ENCODE measurements around the gene IFT122. TPM values are rescaled to one million over a fixed set of nuclear protein-coding genes. Genes with fewer than 3 reads are reported as not detected.

Gene IFT122
- total RNA-seq, 2 donors from 2014 or later = 15.6 to 31.5 TPM

DNA sequence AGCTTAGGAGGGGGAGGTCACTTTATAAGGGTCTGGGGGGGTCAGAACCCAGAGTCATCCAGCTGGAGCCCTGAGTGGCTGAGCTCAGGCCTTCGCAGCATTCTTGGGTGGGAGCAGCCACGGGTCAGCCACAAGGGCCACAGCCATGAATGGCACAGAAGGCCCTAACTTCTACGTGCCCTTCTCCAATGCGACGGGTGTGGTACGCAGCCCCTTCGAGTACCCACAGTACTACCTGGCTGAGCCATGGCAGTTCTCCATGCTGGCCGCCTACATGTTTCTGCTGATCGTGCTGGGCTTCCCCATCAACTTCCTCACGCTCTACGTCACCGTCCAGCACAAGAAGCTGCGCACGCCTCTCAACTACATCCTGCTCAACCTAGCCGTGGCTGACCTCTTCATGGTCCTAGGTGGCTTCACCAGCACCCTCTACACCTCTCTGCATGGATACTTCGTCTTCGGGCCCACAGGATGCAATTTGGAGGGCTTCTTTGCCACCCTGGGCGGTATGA, 88.6 kb downstream of the IFT122 start, which contains the start of gene RHO:
Gene RHO, plus strand, starts transcription at position 51 of the 512 bp plus-strand sequence. Its CDS starts 95 bp downstream, at position 146.
- Histone ChIP-seq H3K9me3 (no peaks in the 10 kb centered on the region), H3K27ac (no peak within 1 kb of the TSS), H3K4me3 (no peak within 1 kb of the TSS), H3K36me3 (no peaks in the 10 kb centered on the region), H3K27me3 (no peaks in the 10 kb centered on the region), H3K4me1 (no peaks in the 10 kb centered on the region), H3K9ac (ENCODE audit: low read depth in 2 of 2, low read length in 2 of 2) (no peak within 1 kb of the TSS)
- DNase-seq = no peak
- intact Hi-C loops (cut with DNase I) = no loop called here
- TF ChIP-seq, protein P1, sequence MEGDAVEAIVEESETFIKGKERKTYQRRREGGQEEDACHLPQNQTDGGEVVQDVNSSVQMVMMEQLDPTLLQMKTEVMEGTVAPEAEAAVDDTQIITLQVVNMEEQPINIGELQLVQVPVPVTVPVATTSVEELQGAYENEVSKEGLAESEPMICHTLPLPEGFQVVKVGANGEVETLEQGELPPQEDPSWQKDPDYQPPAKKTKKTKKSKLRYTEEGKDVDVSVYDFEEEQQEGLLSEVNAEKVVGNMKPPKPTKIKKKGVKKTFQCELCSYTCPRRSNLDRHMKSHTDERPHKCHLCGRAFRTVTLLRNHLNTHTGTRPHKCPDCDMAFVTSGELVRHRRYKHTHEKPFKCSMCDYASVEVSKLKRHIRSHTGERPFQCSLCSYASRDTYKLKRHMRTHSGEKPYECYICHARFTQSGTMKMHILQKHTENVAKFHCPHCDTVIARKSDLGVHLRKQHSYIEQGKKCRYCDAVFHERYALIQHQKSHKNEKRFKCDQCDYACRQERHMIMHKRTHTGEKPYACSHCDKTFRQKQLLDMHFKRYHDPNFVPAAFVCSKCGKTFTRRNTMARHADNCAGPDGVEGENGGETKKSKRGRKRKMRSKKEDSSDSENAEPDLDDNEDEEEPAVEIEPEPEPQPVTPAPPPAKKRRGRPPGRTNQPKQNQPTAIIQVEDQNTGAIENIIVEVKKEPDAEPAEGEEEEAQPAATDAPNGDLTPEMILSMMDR (IDR thresholded peaks at IDR 0.05) = no peak

GRCh38 chr3:129529436-129530210, 89.6 kb downstream of the IFT122 start:
- intact Hi-C loops (cut with DNase I) = no loop called here
- H3K36me3 ChIP-seq = no peaks in the 10 kb centered on the region
- no peak for DNase-seq
- H3K9ac ChIP-seq (ENCODE audit: low read depth in 2 of 2, low read length in 2 of 2) = no peak overlapping the region
- no peaks in the 10 kb centered on the region for H3K27me3 ChIP-seq
- no peak overlapping the region for H3K27ac ChIP-seq
- H3K4me1 ChIP-seq = no peaks in the 10 kb centered on the region
- TF ChIP-seq, protein P1 (IDR thresholded peaks at IDR 0.05) = no peak
- H3K9me3 ChIP-seq = no peaks in the 10 kb centered on the region
- no peak overlapping the region for H3K4me3 ChIP-seq

DNA sequence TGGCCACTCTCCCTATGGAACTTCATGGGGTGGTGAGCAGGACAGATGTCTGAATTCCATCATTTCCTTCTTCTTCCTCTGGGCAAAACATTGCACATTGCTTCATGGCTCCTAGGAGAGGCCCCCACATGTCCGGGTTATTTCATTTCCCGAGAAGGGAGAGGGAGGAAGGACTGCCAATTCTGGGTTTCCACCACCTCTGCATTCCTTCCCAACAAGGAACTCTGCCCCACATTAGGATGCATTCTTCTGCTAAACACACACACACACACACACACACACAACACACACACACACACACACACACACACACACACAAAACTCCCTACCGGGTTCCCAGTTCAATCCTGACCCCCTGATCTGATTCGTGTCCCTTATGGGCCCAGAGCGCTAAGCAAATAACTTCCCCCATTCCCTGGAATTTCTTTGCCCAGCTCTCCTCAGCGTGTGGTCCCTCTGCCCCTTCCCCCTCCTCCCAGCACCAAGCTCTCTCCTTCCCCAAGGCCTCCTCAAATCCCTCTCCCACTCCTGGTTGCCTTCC, 90.3 kb downstream of the IFT122 start:
- intact Hi-C loops (cut with DNase I) = no loop called here
- H3K27me3 ChIP-seq = no peaks in the 10 kb centered on the region
- TF ChIP-seq, protein P1 (IDR thresholded peaks at IDR 0.05) = no peak
- no peak overlapping the region for H3K9ac ChIP-seq (ENCODE audit: low read depth in 2 of 2, low read length in 2 of 2)
- no peak overlapping the region for H3K4me3 ChIP-seq
- DNase-seq = no peak
- H3K36me3 ChIP-seq = no peaks in the 10 kb centered on the region
- no peaks in the 10 kb centered on the region for H3K9me3 ChIP-seq
- no peaks in the 10 kb centered on the region for H3K4me1 ChIP-seq
- no peak overlapping the region for H3K27ac ChIP-seq

DNA sequence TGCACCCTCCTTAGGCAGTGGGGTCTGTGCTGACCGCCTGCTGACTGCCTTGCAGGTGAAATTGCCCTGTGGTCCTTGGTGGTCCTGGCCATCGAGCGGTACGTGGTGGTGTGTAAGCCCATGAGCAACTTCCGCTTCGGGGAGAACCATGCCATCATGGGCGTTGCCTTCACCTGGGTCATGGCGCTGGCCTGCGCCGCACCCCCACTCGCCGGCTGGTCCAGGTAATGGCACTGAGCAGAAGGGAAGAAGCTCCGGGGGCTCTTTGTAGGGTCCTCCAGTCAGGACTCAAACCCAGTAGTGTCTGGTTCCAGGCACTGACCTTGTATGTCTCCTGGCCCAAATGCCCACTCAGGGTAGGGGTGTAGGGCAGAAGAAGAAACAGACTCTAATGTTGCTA, 90.8 kb downstream of the IFT122 start:
- intact Hi-C loops (cut with DNase I) = no loop called here
- H3K27me3 ChIP-seq = no peaks in the 10 kb centered on the region
- H3K9ac ChIP-seq (ENCODE audit: low read depth in 2 of 2, low read length in 2 of 2) = no peak overlapping the region
- no peak overlapping the region for H3K4me3 ChIP-seq
- H3K9me3 ChIP-seq = no peaks in the 10 kb centered on the region
- TF ChIP-seq, protein P1 (IDR thresholded peaks at IDR 0.05) = no peak
- no peak for DNase-seq
- no peaks in the 10 kb centered on the region for H3K4me1 ChIP-seq
- H3K27ac ChIP-seq = no peak overlapping the region
- H3K36me3 ChIP-seq = no peaks in the 10 kb centered on the region

- no peaks in the 10 kb centered on the region for H3K9me3 ChIP-seq
- no peaks in the 10 kb centered on the region for H3K27me3 ChIP-seq
- TF ChIP-seq, protein P1 (IDR thresholded peaks at IDR 0.05) = no peak
- intact Hi-C loops (cut with DNase I) = no loop called here
- H3K36me3 ChIP-seq = no peaks in the 10 kb centered on the region
- no peak overlapping the region for H3K27ac ChIP-seq
- no peak overlapping the region for H3K4me3 ChIP-seq
- H3K9ac ChIP-seq (ENCODE audit: low read depth in 2 of 2, low read length in 2 of 2) = no peak overlapping the region
- DNase-seq = no peak
- no peaks in the 10 kb centered on the region for H3K4me1 ChIP-seq
Measured at GRCh38 chr3:129531699-129532098, 91.7 kb downstream of the IFT122 start.

All from colonic mucosa (tissue), 4 donors.